IPS-18a (cell line): ENCODE results near the gene RNF207.

Experiments used
- H3K27ac ChIP-seq: one replicate; pipeline ENCODE4 v1.5.1; 2013; ENCODE audit warnings: low read length
- H3K27me3 ChIP-seq: one replicate; pipeline ENCODE4 v1.6.1; 2013; ENCODE audit warnings: mild to moderate bottlenecking, low read length; ENCODE audit not compliant: control insufficient read depth, insufficient read depth
- H3K36me3 ChIP-seq: one replicate; pipeline ENCODE4 v1.6.1; 2013; ENCODE audit warnings: low read depth, low read length; ENCODE audit not compliant: control insufficient read depth
- H3K4me1 ChIP-seq: one replicate; pipeline ENCODE4 v1.6.1; 2013; ENCODE audit warnings: low read depth, low read length; ENCODE audit not compliant: control insufficient read depth
- H3K4me3 ChIP-seq: one replicate; pipeline ENCODE4 v1.5.1; 2013; ENCODE audit warnings: low read length
- H3K9ac ChIP-seq: one replicate; pipeline ENCODE4 v1.6.1; 2013; ENCODE audit warnings: mild to moderate bottlenecking, low read length, moderate library complexity
- H3K9me3 ChIP-seq: one replicate; pipeline ENCODE4 v1.6.1; 2013; ENCODE audit warnings: low read depth, low read length; ENCODE audit not compliant: control insufficient read depth

The RNF207 gene

GRCh38 chr1:6259491-6260362 is 53.8 kb downstream of the RNF207 start:
- peaks cover 23% of the 10 kb centered on the region for H3K27me3 ChIP-seq
- H3K36me3 ChIP-seq = no peaks in the 10 kb centered on the region
- H3K4me1 ChIP-seq = peaks cover 5% of the 10 kb centered on the region
- no peak overlapping the region for H3K9ac ChIP-seq
- no peak overlapping the region for H3K27ac ChIP-seq
- H3K9me3 ChIP-seq = no peaks in the 10 kb centered on the region
- peak overlapping the region; percentile 57 for H3K4me3 ChIP-seq

- Histone ChIP-seq H3K4me1 (peaks cover 5% of the 10 kb centered on the region), H3K9ac (no peak overlapping the region), H3K9me3 (no peaks in the 10 kb centered on the region)
Observed at GRCh38 chr1:6260433-6260934, 54.6 kb downstream of the RNF207 start.

GRCh38 chr1:6260961-6261614 is 55.2 kb downstream of the RNF207 start, which contains the start of gene GPR153:
GPR153 (minus strand) TSS chr1:6261098; CDS start chr1:6254905, 6,193 bp downstream.
- Histone ChIP-seq H3K4me3 (peak within 1 kb of the TSS; percentile 57), H3K4me1 (peaks cover 5% of the 10 kb centered on the region), H3K9ac (no peak within 1 kb of the TSS), H3K27ac (no peak within 1 kb of the TSS), H3K27me3 (peaks cover 23% of the 10 kb centered on the region), H3K36me3 (no peaks in the 10 kb centered on the region), H3K9me3 (no peaks in the 10 kb centered on the region)

More at GRCh38 chr1:6260433-6260934, 54.6 kb downstream of the RNF207 start:
- peak overlapping the region; percentile 57 for H3K4me3 ChIP-seq
- peaks cover 23% of the 10 kb centered on the region for H3K27me3 ChIP-seq
- no peak overlapping the region for H3K27ac ChIP-seq
- H3K36me3 ChIP-seq = no peaks in the 10 kb centered on the region

GRCh38 chr1:6261615-6261995 is 55.7 kb downstream of the RNF207 start:
- Histone ChIP-seq H3K4me3 (peak overlapping the region; percentile 44), H3K9ac (no peak overlapping the region), H3K9me3 (no peaks in the 10 kb centered on the region), H3K27me3 (peaks cover 23% of the 10 kb centered on the region), H3K36me3 (no peaks in the 10 kb centered on the region), H3K4me1 (peaks cover 5% of the 10 kb centered on the region), H3K27ac (no peak overlapping the region)

- no peaks in the 10 kb centered on the region for H3K36me3 ChIP-seq
- no peak overlapping the region for H3K4me3 ChIP-seq
- H3K9ac ChIP-seq = no peak overlapping the region
- peaks cover 5% of the 10 kb centered on the region for H3K4me1 ChIP-seq
- no peak overlapping the region for H3K27ac ChIP-seq
- H3K9me3 ChIP-seq = no peaks in the 10 kb centered on the region
- peaks cover 23% of the 10 kb centered on the region for H3K27me3 ChIP-seq
Observed at GRCh38 chr1:6262555-6263420, 56.9 kb downstream of the RNF207 start.

GRCh38 chr1:6263716-6264115 is 57.8 kb downstream of the RNF207 start:
- H3K9ac ChIP-seq = no peak overlapping the region
- no peak overlapping the region for H3K27ac ChIP-seq
- no peaks in the 10 kb centered on the region for H3K36me3 ChIP-seq
- no peak overlapping the region for H3K4me3 ChIP-seq
- peaks cover 22% of the 10 kb centered on the region for H3K27me3 ChIP-seq
- no peaks in the 10 kb centered on the region for H3K9me3 ChIP-seq
- peaks cover 5% of the 10 kb centered on the region for H3K4me1 ChIP-seq

- Histone ChIP-seq H3K4me3 (no peak overlapping the region), H3K9ac (no peak overlapping the region), H3K4me1 (peaks cover 5% of the 10 kb centered on the region), H3K9me3 (no peaks in the 10 kb centered on the region), H3K27ac (no peak overlapping the region), H3K36me3 (no peaks in the 10 kb centered on the region), H3K27me3 (peaks cover 11% of the 10 kb centered on the region)
Observed at GRCh38 chr1:6265151-6265550, 59.2 kb downstream of the RNF207 start.

- no peak overlapping the region for H3K9ac ChIP-seq
- H3K27ac ChIP-seq = no peak overlapping the region
- H3K36me3 ChIP-seq = no peaks in the 10 kb centered on the region
- no peak overlapping the region for H3K4me3 ChIP-seq
- peaks cover 5% of the 10 kb centered on the region for H3K4me1 ChIP-seq
- H3K27me3 ChIP-seq = peaks cover 6% of the 10 kb centered on the region
- no peaks in the 10 kb centered on the region for H3K9me3 ChIP-seq
Observed at GRCh38 chr1:6266641-6267040, 60.7 kb downstream of the RNF207 start.

- Histone ChIP-seq H3K9me3 (no peaks in the 10 kb centered on the region), H3K27ac (no peak overlapping the region), H3K9ac (no peak overlapping the region), H3K4me1 (peaks cover 2% of the 10 kb centered on the region), H3K36me3 (no peaks in the 10 kb centered on the region), H3K4me3 (no peak overlapping the region), H3K27me3 (no peaks in the 10 kb centered on the region)
Observed at GRCh38 chr1:6267686-6268322, 61.9 kb downstream of the RNF207 start.

- Histone ChIP-seq H3K27me3 (no peaks in the 10 kb centered on the region), H3K9me3 (no peaks in the 10 kb centered on the region), H3K36me3 (no peaks in the 10 kb centered on the region), H3K9ac (no peak overlapping the region), H3K4me1 (peaks cover 8% of the 10 kb centered on the region), H3K27ac (no peak overlapping the region), H3K4me3 (no peak overlapping the region)
Observed at GRCh38 chr1:6268415-6268814, 62.5 kb downstream of the RNF207 start.

GRCh38 chr1:6269296-6269695 is 63.4 kb downstream of the RNF207 start:
- no peak overlapping the region for H3K9ac ChIP-seq
- peaks cover 14% of the 10 kb centered on the region for H3K4me1 ChIP-seq
- no peak overlapping the region for H3K4me3 ChIP-seq

More at GRCh38 chr1:6269296-6269695, 63.4 kb downstream of the RNF207 start:
- H3K27me3 ChIP-seq = no peaks in the 10 kb centered on the region
- no peaks in the 10 kb centered on the region for H3K36me3 ChIP-seq
- H3K9me3 ChIP-seq = no peaks in the 10 kb centered on the region
- no peak overlapping the region for H3K27ac ChIP-seq
